HG03196 (cell line): ENCODE results near the gene SMIM43.

Experiments used
- ATAC-seq: cut with Tn5 transposase; IDR thresholded peaks from one replicate; pipeline ENCODE4 v1.9.1; 2021; ENCODE audit not compliant: unreplicated experiment

Gene SMIM43

DNA sequence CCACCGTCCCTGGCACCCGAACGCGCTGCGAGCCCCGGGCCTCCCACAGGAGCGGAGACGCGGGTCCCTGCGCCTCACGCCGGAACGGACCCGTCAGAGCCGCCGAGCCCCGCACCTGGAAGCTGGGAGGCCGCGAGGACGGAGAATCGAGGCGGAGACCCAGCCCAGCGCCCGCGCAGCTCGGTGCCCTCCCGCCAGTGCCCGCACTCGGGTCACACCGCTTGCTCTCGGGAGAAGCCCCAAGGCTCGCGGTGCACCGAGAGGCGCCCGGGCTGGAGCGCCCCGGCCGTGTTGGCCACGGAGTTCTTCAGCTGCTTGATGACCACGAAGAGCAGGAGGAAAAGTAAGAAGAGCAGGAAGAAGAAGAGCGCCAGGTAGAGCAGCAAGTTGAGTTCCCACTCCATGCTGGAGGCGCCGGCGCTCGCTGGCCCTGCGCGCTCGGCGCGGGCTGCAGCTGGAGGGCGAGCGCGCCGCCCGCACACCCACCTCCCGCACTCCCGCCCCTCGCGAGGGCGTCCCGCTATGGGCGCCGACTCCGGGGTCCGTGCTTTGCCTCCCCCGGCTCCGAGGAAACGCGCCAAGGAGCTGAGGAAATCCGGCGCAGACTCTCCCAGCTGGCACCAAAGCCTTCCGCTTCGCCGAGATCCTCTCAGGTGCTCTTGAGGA, at the start of gene SMIM43:
SMIM43 (minus strand) TSS at position 463 of the 666 bp plus-strand sequence; CDS start at position 404, 59 bp downstream.
- ATAC-seq: no peak

DNA sequence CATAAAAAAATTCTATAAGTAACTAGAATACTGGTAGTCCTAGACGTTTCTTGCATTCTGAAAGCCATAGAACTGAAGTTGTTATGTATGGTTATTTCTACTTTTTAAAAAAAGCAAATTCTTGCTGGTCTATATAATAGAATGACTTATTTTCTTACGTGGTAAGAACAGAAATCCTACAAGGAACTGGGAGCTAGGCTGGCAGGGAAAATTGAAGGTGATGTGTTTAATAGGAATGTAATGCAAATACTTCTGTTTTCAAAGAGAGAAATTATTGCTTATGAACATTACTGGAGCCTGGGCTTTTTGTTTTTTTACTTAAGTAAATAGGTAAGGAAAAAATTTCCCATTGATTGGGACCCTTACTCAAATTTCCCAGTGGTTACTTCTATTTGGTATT, 49.8 kb upstream of the SMIM43 start:
- no peak for ATAC-seq

DNA sequence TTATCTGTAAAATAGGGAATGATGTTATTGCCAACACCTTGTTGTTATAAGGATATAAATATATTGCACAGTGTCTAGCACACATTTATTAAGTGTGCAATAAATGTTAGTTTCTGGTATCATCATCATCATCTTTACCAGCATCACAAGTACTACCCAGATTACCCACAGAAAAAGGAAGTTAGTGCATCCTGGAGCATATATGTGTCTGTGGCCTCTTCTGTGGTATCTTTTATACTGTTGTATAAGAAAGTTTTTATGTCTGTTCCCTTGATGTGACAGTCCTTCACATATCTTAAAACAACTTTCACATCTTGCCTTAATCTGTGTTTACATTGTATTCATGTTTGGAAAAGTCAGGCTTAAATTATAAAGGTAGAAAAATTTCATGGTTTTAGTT, 46.2 kb upstream of the SMIM43 start:
- ATAC-seq: no peak

DNA sequence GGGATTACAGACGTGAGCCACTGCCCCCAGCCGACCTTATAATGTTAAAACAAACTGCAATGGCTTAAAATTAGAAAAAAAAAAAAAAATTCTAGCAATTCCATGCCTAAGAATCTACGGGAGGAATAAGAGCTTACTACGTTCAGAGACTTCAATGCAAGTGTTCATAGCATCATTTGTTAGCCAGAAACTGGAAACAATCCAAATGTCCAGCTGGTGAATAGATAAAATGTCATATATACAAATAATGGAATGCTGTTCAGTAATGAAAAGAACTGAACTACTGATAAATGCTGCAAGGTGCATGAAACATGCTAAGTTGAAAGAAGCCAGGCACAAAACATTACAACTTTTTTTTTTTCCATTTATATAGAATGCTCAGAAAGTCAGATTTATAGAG, 41.4 kb upstream of the SMIM43 start:
- ATAC-seq: no peak

DNA sequence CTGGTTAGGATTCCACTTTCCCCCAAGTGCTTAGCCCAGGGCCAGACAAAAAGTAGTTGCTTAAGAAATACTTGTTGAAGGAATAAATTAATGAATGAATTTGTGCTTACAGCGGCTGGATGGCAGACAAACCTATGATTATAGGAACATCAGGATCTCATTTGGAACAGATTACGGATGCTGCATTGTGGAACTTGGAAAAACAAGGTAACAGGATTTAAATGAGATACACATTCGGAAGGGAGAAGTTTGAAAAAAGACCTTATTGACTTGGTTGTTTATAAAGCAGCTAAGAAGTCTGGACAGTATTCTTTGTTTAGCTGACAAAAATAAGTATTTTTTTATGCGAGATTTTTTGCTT, 36.7 kb upstream of the SMIM43 start:
- ATAC-seq: no peak

DNA sequence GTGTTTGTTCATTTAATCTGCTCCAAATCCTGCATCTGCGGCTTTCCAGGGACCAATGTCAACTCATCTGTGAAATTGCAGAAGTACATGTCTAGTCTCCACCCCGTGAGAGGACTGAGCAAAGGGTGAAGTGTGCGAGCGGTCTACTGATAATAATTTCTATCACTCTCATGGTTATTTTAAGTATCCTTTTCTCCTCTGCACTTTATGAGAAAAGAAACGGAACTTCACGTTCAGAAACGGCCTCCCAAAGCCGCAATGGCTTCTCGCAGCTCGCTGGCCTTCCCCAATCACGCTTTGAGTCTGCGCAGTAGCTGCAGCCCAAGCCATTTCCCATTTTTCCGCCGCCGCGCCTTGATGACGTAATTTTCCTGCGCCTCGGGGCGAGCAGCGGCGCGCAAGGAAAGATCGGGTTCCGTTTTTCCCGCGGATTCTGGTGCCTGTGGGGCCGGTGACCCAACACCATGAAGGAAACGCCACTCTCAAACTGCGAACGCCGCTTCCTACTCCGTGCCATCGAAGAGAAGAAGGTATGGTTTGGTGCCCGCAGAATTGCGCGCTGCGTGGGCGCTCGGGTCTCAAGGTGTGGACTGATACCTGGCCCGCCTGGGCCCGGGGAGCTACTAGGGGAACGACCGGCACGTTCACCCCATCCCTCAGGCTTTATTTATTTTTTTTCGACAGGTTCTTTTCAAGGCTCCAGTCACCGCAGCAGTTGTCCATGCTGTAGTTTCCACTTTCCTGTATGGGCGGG, 36.2 kb upstream of the SMIM43 start, which contains the start of gene EXOSC9:
EXOSC9 (plus strand) TSS at position 363 of the 754 bp plus-strand sequence; CDS start at position 465, 102 bp downstream.
- peak; percentile 77 for ATAC-seq

DNA sequence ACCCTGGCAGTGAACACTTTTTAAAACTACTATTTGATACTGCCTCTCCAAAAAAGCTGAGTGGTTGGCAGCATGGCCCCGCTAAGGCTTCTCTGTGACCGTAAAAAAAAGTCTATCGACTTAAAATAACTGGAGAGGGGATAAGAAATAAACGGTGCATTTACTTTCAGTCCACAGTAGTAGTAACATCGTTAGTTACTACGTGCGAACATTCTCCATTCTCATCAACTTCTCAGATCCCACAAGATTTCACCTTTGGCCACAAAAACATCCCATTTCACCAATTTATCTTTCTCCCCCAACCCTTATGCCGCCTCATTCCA, 35.6 kb upstream of the SMIM43 start:
- peak; percentile 16 for ATAC-seq

DNA sequence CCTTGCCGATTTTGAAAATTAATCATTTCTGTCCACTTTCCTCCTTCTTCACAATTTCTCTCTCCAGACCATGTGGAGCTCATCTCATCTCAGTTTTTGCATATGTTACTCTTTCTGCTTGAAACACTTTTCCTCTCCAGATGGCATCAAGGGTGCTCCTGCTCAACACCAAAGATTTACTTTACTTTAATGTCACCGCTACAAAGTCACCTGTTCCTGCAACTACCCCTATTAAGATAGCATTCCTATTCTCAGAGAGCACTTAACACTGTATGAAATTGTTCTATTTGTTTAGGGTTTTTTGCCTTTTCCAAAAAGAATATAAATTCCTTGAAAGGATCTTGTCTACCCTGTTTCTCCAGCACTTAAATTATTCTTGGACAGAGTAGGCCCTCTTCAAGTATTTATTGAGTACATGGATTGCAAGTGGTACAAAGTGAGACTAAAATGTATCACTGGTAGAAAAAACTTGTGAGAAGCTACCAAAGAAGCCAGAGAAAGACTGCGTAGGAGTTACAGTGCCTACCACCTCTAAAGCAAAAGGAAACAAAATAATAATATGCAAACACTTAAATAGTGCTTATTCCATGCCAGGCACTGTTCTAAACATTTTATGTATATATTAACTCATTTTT, 35.0 kb upstream of the SMIM43 start:
- no peak for ATAC-seq

DNA sequence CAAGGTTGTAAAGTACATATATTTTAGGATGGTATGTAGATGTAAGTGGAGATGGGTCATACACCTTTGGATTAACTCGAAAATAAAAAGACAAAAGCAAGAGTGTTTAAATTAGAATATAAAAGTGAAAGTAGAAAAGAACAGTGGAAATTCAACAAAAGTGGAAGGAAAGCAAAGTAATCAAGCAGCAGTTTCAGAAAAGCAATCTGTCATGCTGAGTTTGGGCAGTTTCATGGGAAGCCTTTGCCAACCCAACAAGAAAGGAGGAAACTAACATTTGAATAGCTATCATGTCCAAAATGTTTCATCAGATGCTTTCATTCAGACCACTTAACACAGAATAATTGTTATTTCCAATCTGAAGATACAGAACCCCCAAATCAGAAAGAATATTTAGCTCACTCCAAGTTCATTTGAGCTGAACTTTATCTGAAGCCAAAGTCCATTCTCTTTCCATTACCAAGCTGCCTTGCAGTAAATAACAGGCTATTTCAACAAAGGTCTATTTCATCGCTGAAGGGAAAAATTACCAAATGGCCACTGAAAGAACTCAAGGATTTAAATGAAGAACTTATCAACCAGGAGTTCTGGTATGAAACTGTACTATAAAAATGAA, 34.4 kb upstream of the SMIM43 start:
- ATAC-seq: no peak

DNA sequence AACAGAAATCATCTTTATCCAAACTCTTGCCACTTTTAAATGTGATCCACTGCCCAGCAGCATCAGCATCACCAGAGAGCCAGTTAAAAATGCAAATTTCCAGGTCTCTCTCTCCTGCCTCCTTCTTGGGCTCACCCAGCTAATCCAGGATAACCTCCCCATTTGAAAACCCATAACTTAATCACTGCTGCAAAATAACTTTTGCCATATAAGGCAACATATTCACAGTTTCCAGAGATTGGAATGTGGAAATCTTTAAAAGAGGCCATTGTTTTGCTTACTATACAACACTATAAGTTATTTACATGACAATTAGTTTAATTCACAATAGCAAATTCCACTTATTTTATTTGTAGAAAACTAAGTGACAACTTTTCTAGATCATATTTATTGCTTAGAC, 31.3 kb upstream of the SMIM43 start:
- ATAC-seq: no peak

DNA sequence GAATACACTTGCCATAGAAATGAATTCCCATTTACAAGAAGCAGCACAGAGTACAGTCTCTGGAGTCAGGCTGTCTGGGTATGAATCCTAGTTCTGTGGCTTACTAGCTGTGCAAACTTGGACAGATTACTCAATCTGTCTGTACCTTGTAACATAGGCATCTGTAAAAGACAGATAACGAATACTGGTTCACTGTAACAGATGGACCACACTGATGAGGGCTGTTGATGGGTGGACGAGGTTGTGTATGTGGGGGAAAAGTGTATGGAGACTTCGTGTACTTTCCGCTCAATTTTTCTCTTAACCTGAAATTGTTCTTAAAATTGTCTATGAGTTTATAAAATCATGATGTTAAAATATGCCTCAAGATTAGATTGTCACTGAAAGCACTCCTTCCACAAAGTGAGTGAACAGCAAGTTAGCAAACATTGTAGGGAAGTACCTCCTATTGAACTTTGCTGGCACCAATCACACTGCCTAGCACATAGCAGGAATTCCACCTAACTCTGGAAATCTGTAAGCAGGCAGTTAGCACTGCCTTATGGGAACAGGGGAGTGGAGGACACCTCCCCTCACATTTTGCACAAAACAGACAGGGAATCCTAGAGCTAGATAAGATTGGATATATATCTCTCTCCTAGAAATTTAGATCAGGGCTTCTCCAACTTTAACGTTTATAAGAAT, 29.7 kb upstream of the SMIM43 start:
- ATAC-seq: no peak

DNA sequence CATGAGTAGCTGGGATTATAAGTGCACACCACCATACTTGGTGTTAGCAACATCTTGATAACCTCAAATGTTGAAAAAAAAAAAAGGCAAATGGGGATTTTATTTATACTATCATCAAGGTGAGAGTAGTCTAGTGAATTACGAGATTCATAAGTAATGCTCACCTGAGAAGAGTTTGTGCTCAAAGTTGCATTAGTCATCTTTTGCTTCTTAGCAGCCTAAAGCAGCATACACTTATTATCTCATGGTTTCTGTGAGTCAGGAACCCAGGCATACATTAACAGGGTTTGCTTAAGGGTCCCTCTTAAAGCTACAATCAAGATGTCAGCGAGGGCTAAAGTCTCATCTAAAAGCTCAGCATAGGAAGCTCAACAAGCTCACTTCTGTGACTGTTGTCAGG, 28.0 kb upstream of the SMIM43 start:
- ATAC-seq: no peak

DNA sequence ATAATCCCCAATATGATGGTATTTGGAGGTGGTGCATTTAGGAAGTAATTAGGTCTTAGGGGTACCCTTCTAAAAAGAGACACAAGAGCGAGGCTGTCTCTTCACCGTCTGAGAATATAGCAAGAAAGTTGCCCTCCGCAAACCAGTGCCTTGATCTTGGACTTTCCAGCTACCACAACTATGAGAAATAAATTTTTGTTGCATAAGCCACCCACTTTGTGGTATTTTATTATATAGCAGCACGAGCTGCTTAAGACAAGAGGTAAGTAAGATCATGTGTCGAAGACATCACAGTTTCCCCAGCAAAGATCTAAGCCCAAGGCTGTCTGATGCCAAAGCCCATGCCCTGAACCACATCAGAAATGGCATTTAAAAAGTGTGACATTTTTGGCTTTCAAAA, 26.5 kb upstream of the SMIM43 start:
- no peak for ATAC-seq

DNA sequence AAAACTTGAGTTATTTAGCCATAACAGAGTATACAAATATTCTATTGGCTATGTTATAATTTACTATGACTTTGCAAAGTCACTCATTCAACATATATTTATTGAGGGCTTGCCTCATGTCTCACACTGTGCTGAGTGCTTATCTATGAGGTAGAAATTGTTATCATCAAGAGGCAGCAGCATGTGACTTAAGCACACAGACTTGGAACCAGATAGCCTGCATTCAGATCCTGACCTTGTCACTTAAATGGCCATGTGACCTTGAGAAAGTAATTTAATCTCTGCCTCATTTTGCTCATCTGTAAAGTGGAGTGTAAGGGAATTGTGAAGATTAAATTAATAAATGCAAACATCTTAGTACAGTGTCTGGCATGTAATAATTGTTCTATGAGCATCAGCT, 26.0 kb upstream of the SMIM43 start:
- ATAC-seq: no peak

DNA sequence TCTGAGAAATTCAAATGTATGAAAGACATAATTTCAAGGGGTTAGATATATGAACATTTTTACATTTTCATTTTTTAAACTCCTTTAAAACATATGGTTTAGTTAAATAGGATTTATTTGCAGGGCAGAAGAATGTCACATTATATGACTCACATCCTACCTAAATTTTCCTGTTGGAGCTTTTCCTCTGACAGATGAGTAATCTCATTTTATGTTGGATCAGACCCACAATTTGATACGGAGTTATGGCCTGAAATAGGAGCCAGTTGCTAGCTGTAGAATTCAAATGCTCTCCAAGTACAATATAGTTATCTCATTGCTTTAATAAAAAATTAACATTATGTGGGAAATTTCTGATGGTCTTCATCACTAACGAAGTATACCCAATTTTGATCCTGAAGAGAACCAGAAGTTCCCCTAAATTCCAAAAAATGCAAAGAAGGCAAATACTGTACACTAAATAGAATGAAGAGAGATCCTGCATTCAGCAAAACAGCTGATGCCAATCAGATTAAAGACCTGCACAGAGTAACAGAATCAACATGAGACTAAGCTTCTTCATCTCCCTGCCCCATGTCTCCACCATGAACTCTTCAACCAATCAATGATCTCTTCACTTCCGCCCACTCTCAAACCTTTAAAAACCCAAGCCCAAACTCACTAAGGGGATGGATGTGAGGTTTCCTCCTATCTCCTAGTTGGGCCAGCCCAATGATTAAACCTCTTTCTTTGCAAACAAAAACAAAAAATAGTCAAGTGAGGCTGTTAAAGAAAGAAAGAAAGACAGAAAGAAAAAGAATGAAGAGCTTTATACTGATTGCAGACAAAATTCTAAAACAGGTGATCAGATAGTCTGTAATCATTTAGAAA, 25.2 kb upstream of the SMIM43 start:
- ATAC-seq: no peak

DNA sequence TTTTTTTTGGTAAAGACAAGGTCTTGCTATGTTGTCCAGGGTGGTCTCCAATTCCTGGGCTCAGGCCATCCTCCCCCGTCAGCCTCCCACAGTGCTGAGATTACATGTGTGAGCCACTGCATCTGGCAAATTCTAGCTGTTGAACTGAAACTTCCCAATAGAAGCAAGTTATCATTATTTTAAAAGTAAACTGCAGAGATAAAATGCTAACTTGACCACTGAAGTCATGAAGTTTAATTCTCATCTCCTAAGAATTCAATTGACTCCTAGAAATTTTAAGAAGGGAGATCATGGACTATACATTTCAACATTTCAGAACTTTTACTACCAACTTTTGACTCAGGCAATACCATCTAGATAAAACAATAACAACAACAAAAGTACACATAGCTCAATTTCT, 24.5 kb upstream of the SMIM43 start:
- no peak for ATAC-seq

DNA sequence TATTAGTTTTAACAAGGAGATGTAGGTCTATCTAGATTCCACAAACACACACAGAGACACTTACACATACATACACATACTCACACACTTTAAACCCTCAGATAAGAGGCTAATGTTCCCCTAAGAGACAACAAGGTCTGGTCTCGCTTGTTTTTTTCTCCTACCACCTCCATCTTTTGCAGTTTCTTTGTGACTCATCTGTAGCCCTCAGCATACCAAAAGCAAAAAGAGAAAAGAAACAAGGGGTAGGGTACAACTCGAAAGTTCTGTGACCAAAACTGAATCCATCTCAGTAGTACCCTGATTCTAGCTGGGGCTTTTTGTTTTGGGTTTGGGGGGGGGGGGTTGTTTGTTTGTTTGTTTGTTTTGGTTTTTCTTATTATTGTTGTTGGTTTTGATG, 23.9 kb upstream of the SMIM43 start:
- peak; percentile 87 for ATAC-seq

DNA sequence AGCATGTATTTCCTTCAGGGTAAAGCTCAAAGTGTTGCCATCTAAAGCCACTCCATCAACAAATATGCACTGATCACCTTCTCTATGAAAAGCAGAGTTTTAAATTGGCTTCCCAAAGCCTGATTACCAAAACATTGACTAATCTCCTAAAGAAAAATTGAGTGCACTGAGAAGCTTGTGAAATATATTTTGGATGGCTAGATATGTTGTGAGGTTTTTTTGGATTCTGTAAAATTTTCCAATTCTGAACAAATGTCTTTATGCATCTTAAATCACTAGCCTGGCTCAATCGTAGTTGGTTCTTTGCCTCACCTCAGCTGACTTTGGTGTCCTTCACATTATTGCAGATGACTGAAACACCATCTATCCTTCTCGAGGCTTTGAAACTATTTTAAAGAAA, 21.3 kb upstream of the SMIM43 start:
- ATAC-seq: no peak

DNA sequence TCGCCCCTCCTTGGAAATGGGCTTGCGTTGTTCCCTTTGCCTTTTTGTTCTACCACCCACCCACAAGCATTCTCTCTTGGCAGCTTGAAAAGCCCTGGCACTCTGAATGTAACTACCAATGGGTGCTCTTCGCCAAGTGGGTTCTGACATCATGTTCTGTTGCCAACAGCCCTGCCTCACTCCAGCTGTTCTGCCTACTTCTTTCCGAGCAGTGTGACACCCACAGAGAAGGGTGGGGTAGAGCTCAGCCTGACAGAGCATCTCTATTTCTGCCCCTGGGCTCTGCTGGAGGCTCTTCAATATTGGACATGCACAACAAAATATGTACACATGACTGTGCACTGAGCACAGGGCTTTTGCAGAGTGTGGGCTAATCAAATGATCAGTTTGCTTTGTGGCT, 20.5 kb upstream of the SMIM43 start:
- ATAC-seq: no peak

DNA sequence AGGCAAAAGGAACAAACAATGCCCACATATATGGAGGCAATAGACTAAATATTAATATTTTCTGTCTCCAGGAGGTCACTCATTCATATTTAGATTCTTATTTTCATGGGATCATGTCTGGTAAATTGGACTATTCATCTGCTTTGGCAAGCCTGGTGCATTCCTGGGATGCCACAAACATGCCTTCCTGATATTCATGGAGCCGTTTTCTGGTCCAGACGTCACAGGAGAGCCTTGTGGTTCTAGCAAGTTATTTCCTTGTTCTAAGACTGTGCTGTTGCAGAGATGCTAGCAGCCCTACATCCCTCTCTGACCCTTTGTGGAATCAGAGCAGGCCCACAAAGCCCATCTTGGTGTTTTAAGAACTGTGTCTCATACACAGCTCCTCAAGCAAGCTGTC, 20.0 kb upstream of the SMIM43 start:
- no peak for ATAC-seq
